GM23338 (cell line): Measurements from ENCODE around the gene KRT71.

Experiments
- CTCF ChIP-seq, 2 experiments: fragments of 200-600 bp in 1 of 2; sonication (generic) in 1 of 2; conservative IDR thresholded peaks; 2 replicates each; pipeline versions ENCODE4 v1.5.1 to v1.6.1; 2016 to 2017; ENCODE audit warnings: antibody characterized with exemption in 2 of 2, low read depth in 2 of 2, mild to moderate bottlenecking in 2 of 2, moderate library complexity in 1 of 2
- EZH2 ChIP-seq: fragments of 200-600 bp; sonication (generic); IDR thresholded peaks from one replicate; pipeline ENCODE4 v1.8.0; 2017; ENCODE audit warnings: antibody characterized with exemption, mild to moderate bottlenecking, low read depth; ENCODE audit not compliant: unreplicated experiment
- EZH2phosphoT487 ChIP-seq: fragments of 200-600 bp; sonication (generic); IDR thresholded peaks from one replicate; pipeline ENCODE4 v1.8.1; 2018; ENCODE audit warnings: antibody characterized with exemption; ENCODE audit not compliant: unreplicated experiment
- JUNB ChIP-seq: IDR thresholded peaks from one replicate; pipeline ENCODE4 v1.6.1; 2016; ENCODE audit warnings: antibody characterized with exemption; ENCODE audit not compliant: unreplicated experiment
- POLR2AphosphoS5 ChIP-seq: IDR thresholded peaks from 2 replicates; pipeline ENCODE4 v1.6.1; 2016; ENCODE audit warnings: antibody characterized with exemption, low read depth
- REST ChIP-seq: IDR thresholded peaks from one replicate; pipeline ENCODE4 v1.6.1; 2018; ENCODE audit warnings: antibody characterized with exemption; ENCODE audit not compliant: unreplicated experiment
- ZNF331 ChIP-seq: fragments of 250-450 bp; sonication (Bioruptor Pico); IDR thresholded peaks from 2 replicates; pipeline ENCODE4 v1.5.0; 2020; ENCODE audit warnings: low read depth, mild to moderate bottlenecking, moderate library complexity
- ZNF462 ChIP-seq: fragments of 250-450 bp; sonication (Bioruptor Pico); IDR thresholded peaks from 2 replicates; pipeline ENCODE4 v1.5.0; 2020; ENCODE audit warnings: mild to moderate bottlenecking, moderate library complexity

- TF ChIP-seq POLR2AphosphoS5 (no peak), CTCF (conservative IDR thresholded peaks at IDR 0.05; ENCODE audit: low read depth in 2 of 2) (no peak), EZH2 (no peak), REST (no peak), JUNB (no peak), ZNF462 (CRISPR knock-in tag) (no peak), ZNF331 (no peak), EZH2phosphoT487 (no peak)
These were observed 49.6 kb upstream of the KRT71 start for GRCh38 chr12:52602552-52602951.
